BE2C (cell line): ENCODE results near the gene CFAP157.

ENCODE experiments used
- DNase-seq: peaks from one replicate; pipeline ENCODE4 v3.0.0-alpha.2; 2020
- H3K27me3 ChIP-seq: fragments of 250-450 bp; sonication (Bioruptor Pico); 2 replicates; pipeline ENCODE4 v1.5.1; 2020; ENCODE audit warnings: mild to moderate bottlenecking
- H3K36me3 ChIP-seq: fragments of 250-450 bp; sonication (Bioruptor Pico); 2 replicates; pipeline ENCODE4 v1.5.1; 2020; ENCODE audit warnings: mild to moderate bottlenecking
- H3K4me1 ChIP-seq: fragments of 250-450 bp; sonication (Bioruptor Pico); 2 replicates; pipeline ENCODE4 v1.5.1; 2020
- H3K4me3 ChIP-seq: 2 replicates; pipeline ENCODE4 v1.5.1; 2011; ENCODE audit warnings: low read depth, low read length
- H3K9me3 ChIP-seq: fragments of 250-450 bp; sonication (Bioruptor Pico); 2 replicates; pipeline ENCODE4 v1.5.1; 2020
- TF ChIP-seq, protein P1 (sequence below): IDR thresholded peaks from 2 replicates; pipeline ENCODE4 v1.5.1; 2012; ENCODE audit warnings: mild to moderate bottlenecking, low read depth, low read length

CFAP157 gene

DNA sequence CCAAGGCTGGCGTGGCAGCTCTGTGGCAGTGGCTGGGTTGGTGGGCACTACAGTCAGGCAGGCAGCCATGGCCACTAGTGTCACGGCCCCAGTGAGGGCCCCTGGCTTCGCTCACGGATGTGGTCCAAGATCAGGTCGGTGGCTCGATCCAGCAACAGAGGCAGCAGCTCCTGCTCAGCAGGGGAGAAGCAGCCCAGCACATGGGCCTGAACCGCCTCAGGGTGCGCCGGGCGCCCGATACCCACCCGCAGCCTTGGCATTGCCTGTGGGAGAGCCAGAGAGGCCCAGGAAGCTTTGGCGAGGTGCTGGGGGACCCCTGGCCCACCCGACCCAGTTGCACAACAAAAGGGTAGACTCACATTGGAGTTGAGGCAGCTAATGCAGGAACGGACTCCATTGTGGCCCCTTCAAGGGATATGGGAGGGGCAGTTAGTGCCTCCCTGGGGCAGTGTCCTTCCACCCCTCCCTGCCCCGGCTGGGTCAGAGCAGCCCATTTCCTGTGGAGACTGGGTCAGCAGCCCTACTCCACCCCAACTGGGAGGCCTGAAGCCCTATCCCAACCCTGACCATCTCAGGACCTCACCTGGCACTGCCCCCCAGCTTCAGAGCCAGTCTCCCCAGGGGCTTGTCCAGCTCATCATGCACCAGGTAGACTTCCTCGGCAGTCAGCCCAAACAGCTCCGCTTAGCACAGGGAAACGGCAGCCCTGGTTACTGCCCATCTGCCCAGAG is 7.4 kb downstream of the CFAP157 start:
- Histone ChIP-seq H3K4me1 (peaks cover 4% of the 10 kb centered on the region), H3K27me3 (no peaks in the 10 kb centered on the region), H3K4me3 (peak overlapping the region; percentile 88), H3K9me3 (0 out of 2 replicates have a peak, but pooled peaks cover under 1% of the 10 kb centered on the region), H3K36me3 (no peaks in the 10 kb centered on the region; the same call in 1 of the 2 replicates)
- TF ChIP-seq, protein P1, sequence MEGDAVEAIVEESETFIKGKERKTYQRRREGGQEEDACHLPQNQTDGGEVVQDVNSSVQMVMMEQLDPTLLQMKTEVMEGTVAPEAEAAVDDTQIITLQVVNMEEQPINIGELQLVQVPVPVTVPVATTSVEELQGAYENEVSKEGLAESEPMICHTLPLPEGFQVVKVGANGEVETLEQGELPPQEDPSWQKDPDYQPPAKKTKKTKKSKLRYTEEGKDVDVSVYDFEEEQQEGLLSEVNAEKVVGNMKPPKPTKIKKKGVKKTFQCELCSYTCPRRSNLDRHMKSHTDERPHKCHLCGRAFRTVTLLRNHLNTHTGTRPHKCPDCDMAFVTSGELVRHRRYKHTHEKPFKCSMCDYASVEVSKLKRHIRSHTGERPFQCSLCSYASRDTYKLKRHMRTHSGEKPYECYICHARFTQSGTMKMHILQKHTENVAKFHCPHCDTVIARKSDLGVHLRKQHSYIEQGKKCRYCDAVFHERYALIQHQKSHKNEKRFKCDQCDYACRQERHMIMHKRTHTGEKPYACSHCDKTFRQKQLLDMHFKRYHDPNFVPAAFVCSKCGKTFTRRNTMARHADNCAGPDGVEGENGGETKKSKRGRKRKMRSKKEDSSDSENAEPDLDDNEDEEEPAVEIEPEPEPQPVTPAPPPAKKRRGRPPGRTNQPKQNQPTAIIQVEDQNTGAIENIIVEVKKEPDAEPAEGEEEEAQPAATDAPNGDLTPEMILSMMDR = no peak
- DNase-seq = no peak

DNA sequence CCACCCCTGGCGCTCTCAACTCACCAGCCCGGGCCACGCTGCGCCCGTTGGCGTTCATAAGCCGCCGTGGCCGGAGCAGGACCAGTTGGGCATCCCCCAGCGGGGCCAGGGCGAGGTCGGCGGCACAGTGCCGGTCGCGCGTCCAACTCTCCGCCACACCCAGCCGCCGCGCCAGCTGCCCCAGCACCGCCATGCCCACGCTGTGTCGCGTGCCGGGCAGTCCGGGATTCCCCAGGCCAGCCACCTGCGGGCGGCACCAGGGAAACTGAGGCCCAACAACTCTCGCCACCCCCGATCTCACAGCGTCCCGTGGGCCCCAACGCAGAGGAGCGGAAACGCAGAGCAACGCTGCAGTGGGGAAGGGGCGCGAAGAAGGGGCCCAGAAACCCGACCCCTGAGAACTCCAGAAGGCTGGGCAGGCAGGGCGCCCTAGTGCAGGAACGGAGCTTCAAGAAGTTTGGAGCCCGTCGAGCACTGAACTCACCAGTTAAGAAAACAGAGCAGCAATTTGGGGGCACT is 8.2 kb downstream of the CFAP157 start:
- DNase-seq = no peak
- TF ChIP-seq, protein P1 = no peak
- peaks cover 8% of the 10 kb centered on the region for H3K4me1 ChIP-seq

DNA sequence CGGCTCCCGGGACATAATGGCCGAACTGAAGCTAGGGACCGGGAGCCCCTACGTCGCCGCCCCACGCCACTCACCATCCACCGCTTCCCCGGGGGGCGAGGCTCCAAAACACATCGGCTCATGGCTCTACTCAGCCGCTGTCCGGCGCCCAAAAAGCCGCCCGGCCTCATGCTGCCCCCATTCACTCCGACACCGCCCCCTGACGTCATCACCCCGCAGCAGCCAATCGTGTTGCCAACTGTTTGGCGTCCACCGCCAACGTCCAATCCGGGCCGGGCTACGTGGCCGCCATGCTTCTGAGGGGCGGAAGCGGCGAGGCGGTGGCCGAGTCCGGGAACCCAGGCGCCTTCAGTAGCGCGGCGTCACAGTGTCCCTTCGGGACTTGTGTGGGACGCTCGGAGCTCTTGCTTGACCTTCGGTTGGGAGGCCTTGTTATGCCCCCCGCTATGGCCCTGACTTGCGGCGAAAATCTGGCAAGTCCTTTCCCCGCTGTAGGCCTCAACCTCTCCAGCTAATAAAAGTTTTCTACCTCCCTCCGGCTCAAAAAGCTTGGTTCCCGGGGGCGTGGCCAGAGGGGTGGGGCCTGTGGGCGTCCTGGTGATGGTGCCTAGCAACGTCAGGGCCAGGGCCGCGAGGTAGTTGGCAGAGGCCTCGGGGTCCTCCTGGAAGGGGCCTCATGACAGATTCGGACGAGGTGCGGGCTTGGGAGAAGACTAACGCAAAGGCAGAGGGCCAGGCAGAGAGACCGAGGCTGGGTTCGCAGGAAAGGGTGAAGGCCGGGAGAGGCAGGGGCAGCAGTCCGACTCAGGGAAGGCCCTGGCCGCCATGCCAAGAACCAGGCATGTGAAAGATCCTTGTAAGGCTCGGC is 8.9 kb downstream of the CFAP157 start, which contains the start of the genes PTRH1 and TTC16:
Gene PTRH1 (minus strand): TSS at position 194 of the 868 bp plus-strand sequence. CDS start 24 bp downstream, at position 170.
Gene TTC16 (plus strand): TSS at position 610 of the 868 bp plus-strand sequence. CDS start 67 bp downstream, at position 677.
- Histone ChIP-seq H3K36me3 (no peaks in the 10 kb centered on the region), H3K9me3 (no peaks in the 10 kb centered on the region), H3K27me3 (no peaks in the 10 kb centered on the region), H3K4me1 (peaks cover 10% of the 10 kb centered on the region), H3K4me3 (peak within 1 kb of the TSS; percentile 88)
- DNase-seq = peak; percentile 98
- TF ChIP-seq, protein P1 = no peak

More for the DNA sequence above, 8.2 kb downstream of the CFAP157 start:
- H3K27me3 ChIP-seq = no peaks in the 10 kb centered on the region
- H3K36me3 ChIP-seq = no peaks in the 10 kb centered on the region
- H3K4me3 ChIP-seq = peak overlapping the region; percentile 88
- no peaks in the 10 kb centered on the region for H3K9me3 ChIP-seq

DNA sequence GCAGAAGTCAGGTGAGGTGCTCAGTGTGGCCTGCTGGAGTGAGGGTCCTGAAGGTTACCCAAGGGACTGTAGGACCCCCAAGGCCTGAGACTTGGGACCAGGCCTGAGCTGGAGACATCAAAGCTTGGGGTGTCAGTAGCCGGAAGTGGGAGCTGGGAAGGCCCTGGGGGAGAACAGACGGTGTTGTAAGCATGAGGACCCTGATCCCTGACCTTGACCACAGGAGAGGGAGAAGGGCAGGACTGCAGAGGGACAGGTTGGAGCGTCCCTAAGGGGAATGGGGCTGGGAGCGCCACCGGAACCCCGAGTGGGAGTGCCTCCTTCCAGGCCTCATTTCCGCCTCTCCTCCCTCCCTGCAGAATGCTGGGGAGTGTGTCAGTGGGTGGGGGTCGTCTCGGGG is 9.6 kb downstream of the CFAP157 start:
- Histone ChIP-seq H3K4me3 (no peak overlapping the region; the same call in 1 of the 2 replicates), H3K4me1 (peaks cover 10% of the 10 kb centered on the region), H3K36me3 (no peaks in the 10 kb centered on the region), H3K9me3 (no peaks in the 10 kb centered on the region), H3K27me3 (no peaks in the 10 kb centered on the region)
- DNase-seq = no peak
- TF ChIP-seq, protein P1 = no peak

DNA sequence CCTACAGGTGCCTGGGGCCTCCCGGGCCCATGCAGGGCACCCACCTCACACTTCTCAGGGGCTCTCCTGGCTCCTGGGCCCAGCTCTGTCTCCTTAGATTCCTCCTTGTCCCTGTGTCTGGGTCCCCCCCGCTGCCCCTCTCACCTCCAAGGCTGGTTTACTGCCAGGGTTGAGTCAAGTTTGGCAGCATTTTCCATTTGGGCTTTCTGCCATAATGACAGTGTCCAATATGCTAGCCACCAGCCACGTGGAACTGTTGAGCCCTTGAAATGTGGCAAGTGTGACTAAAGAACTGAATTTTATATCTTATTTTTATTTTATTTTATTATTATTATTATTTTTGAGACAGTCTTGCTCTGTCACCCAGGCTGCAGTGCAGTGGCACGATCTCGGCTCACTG is 11.0 kb downstream of the CFAP157 start:
- Histone ChIP-seq H3K4me3 (no peak overlapping the region), H3K9me3 (no peaks in the 10 kb centered on the region), H3K36me3 (no peaks in the 10 kb centered on the region), H3K27me3 (no peaks in the 10 kb centered on the region), H3K4me1 (peaks cover 10% of the 10 kb centered on the region)
- TF ChIP-seq, protein P1 = no peak
- no peak for DNase-seq
